ENCODE data around the gene NCF2.
A peak's percentile ranks its signal among the peaks of the same experiment; 100 is the strongest.

NCF2 gene

DNA sequence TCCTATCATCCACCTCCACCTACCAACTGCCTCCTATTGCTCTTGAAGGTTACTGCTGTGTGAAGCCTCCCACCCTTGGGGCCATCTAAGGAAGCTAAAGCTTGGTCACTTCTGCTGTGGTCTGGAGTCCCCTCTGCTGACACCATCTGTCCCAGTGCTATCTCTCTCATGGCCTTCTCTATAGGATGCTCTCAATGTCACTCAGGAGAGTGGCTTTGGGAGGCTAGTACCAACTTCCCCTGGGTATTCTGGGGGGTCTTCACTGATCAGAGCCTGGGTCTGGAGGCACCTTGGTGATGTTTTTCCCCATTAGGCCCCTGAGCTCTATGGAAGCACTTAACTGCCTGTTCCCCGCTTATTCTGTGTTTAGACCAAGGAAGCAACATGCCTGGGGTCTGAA, 12.3 kb upstream of the NCF2 start:
- TF ChIP-seq, protein P1, sequence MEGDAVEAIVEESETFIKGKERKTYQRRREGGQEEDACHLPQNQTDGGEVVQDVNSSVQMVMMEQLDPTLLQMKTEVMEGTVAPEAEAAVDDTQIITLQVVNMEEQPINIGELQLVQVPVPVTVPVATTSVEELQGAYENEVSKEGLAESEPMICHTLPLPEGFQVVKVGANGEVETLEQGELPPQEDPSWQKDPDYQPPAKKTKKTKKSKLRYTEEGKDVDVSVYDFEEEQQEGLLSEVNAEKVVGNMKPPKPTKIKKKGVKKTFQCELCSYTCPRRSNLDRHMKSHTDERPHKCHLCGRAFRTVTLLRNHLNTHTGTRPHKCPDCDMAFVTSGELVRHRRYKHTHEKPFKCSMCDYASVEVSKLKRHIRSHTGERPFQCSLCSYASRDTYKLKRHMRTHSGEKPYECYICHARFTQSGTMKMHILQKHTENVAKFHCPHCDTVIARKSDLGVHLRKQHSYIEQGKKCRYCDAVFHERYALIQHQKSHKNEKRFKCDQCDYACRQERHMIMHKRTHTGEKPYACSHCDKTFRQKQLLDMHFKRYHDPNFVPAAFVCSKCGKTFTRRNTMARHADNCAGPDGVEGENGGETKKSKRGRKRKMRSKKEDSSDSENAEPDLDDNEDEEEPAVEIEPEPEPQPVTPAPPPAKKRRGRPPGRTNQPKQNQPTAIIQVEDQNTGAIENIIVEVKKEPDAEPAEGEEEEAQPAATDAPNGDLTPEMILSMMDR (IDR thresholded peaks at IDR 0.05; ENCODE audit: low read depth, low read length): no peak
- no peak for DNase-seq (ENCODE audit: low read depth in 2 of 2)

DNA sequence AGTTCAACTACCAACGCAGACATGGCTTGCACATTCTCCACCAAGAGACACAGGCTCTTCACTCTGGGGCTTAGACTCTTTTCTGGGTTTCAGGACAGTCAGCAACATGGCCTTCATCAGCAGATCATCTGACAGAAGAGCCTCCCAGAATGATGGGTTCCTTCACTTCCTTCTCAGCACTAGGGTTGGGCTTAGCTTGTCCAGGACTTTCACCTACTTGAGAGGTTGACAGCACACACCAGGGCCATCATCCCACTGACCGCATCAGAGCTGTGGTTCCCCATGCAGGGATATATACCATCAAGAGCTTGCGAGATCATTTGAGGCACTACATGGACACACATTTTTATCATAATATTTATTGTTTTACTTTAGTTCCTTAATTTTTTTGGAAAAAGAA, 10.4 kb upstream of the NCF2 start:
- DNase-seq (ENCODE audit: low read depth in 2 of 2): no peak
- H3K4me3 ChIP-seq (replicated peaks in 1 of 2; ENCODE audit: low read depth in 2 of 2, low read length in 2 of 2): no peak overlapping the region
- TF ChIP-seq, protein P1 (IDR thresholded peaks at IDR 0.05; ENCODE audit: low read depth, low read length): no peak

More for the DNA sequence above, 12.3 kb upstream of the NCF2 start:
- H3K4me3 ChIP-seq (replicated peaks in 1 of 2; ENCODE audit: low read depth in 2 of 2, low read length in 2 of 2): no peak overlapping the region

DNA sequence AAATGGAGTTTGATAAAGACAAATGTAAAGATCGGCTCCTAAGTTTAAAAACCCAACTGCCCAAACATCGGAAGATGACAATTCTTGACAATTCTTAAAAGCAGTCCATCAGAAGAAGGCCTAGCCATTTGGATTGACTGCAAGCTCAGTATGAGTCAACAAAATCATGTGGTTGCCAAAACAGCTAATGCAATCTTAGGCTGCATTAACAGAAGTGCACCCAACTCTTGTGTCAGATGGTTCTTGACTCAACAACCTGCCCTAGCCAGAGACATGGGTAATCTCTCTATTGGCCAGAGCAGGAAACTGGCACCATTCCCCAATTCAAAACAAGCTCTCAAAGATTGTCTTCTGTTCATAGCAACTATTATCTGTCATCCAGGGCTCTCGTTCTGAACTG, 9.9 kb upstream of the NCF2 start:
- H3K4me3 ChIP-seq (replicated peaks in 1 of 2; ENCODE audit: low read depth in 2 of 2, low read length in 2 of 2): no peak overlapping the region
- peak; percentile 93 to 97 for DNase-seq (ENCODE audit: low read depth in 2 of 2)
- TF ChIP-seq, protein P1 (IDR thresholded peaks at IDR 0.05; ENCODE audit: low read depth, low read length): no peak

DNA sequence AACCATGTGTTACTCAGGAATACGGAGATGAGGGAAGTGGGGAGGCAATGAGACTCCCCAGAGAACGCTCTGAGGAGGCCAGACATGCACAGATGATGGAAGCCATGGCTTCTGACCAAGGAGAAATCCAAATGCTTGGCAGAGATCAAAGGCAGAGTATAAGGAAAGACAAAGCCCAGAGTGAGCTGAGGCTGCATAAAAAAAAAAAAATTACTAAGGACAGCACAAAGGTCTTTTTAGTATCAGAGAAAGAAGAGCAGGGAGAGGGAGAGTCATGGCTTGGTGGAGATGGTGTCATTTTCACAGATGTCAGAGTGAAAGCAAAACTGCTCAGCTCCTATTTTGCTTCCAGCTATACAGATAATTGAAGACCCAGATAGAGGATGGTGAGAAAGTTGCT, 8.1 kb upstream of the NCF2 start:
- H3K4me3 ChIP-seq (replicated peaks in 1 of 2; ENCODE audit: low read depth in 2 of 2, low read length in 2 of 2): no peak overlapping the region
- DNase-seq (ENCODE audit: low read depth in 2 of 2): peak in 1 of 2 donors; percentile 8
- TF ChIP-seq, protein P1 (IDR thresholded peaks at IDR 0.05; ENCODE audit: low read depth, low read length): no peak

DNA sequence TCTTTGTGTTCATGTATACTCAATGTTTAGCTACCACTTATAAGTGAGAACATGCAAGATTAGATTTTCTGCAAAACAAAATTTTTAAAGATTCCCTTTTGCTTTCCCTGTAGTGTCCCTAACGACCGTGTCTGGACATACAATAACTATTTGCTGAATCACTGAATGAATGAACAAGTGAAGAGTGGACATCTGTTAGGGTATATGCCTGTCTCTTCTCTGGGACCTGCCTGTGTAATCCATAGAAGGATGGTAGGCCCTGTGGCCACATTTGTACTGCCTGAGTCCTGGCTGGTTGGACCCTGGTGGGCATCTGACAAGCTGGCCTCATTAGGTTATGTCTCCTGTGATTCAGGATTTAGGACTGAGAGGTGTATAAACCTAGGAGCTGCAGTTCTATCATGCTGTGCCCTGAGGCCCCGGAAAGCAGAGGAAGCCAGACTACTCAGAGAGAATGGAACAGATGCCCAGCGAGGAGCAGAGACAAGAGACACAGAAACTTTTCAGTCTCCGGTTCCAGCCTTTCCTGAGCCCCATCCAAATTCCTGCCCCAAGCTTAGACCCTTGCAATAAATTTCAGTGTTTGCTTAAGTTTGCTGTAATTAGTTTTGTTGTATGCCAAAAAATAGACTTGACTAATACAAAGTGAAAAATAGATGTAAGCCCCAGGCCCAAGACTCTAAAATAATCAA, 7.5 kb upstream of the NCF2 start:
- H3K4me3 ChIP-seq (replicated peaks in 1 of 2; ENCODE audit: low read depth in 2 of 2, low read length in 2 of 2): no peak overlapping the region
- TF ChIP-seq, protein P1 (IDR thresholded peaks at IDR 0.05; ENCODE audit: low read depth, low read length): no peak
- no peak for DNase-seq (ENCODE audit: low read depth in 2 of 2)

DNA sequence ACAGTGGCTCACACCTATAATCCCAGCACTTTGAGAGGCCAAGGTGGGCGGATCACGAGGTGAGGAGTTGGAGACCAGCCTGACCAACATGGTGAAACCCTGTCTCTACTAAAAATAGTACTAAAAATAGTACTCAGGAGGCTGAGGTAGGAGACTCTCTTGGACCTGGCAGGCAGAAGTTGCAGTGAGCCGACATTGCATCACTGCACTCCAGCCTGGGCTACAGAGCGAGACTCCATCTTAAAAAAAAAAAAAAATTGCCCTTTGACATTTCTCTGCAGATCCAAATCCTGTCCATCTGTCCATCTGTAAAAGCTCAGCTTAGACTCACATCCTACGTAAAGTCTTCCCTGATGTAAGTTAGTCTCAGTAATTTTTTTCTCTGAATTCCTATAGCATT, 6.2 kb upstream of the NCF2 start:
- TF ChIP-seq, protein P1 (IDR thresholded peaks at IDR 0.05; ENCODE audit: low read depth, low read length): no peak
- H3K4me3 ChIP-seq (replicated peaks in 1 of 2; ENCODE audit: low read depth in 2 of 2, low read length in 2 of 2): no peak overlapping the region
- no peak for DNase-seq (ENCODE audit: low read depth in 2 of 2)

DNA sequence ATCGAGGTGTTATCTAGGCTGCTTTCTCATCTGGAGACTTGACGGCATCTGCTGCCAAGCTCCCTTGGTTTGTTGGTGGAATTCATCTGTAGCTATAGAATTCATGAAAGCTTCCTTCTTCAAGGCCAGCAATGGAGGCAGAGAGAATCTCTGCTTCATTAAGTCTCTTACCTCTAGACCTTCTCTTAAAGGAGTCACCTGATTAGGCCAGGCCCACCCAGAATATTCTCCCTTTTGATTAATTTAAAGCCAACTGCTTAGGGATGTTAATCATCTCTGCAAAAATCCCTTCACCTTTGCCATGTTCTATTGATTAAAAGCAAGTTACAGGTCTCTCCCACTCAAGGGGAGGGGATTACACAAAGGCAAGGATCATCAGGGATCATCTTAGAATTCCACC, 5.3 kb upstream of the NCF2 start:
- TF ChIP-seq, protein P1 (IDR thresholded peaks at IDR 0.05; ENCODE audit: low read depth, low read length): no peak
- H3K4me3 ChIP-seq (replicated peaks in 1 of 2; ENCODE audit: low read depth in 2 of 2, low read length in 2 of 2): no peak overlapping the region
- no peak for DNase-seq (ENCODE audit: low read depth in 2 of 2)

Data from cardiac fibroblast (primary cell).